Trophoblast cell (in vitro differentiated cells and primary cell): ENCODE results near the gene FAM9C.

Experiments
- DNase-seq, 2 donors: peaks; one replicate each; pipeline ENCODE4 v3.0.0-alpha.2; 2016
- H2AFZ ChIP-seq: 2 replicates; pipeline ENCODE4 v1.6.1; 2013; ENCODE audit warnings: low read length, moderate library complexity, mild to moderate bottlenecking; ENCODE audit not compliant: insufficient read depth, poor library complexity
- H2AK5ac ChIP-seq: 2 replicates; pipeline ENCODE4 v1.6.1; 2013; ENCODE audit warnings: mild to moderate bottlenecking, low read length
- H2BK120ac ChIP-seq: 2 replicates; pipeline ENCODE4 v1.6.1; 2013; ENCODE audit warnings: low read length, mild to moderate bottlenecking, moderate library complexity; ENCODE audit not compliant: insufficient read depth, poor library complexity
- H2BK12ac ChIP-seq: 2 replicates; pipeline ENCODE4 v1.6.1; 2013; ENCODE audit warnings: mild to moderate bottlenecking, low read length, moderate library complexity
- H2BK5ac ChIP-seq: 2 replicates; pipeline ENCODE4 v1.6.1; 2013; ENCODE audit warnings: low read length, low read depth, moderate library complexity, mild to moderate bottlenecking; ENCODE audit not compliant: poor library complexity
- H3K14ac ChIP-seq: 2 replicates; pipeline ENCODE4 v1.6.1; 2013; ENCODE audit warnings: mild to moderate bottlenecking, low read length
- H3K18ac ChIP-seq: 2 replicates; pipeline ENCODE4 v1.6.1; 2013; ENCODE audit warnings: mild to moderate bottlenecking, low read length
- H3K23ac ChIP-seq: 2 replicates; pipeline ENCODE4 v1.6.1; 2013; ENCODE audit warnings: low read length
- H3K27ac ChIP-seq: 2 replicates; pipeline ENCODE4 v1.5.1; 2013; ENCODE audit warnings: low read depth, mild to moderate bottlenecking, inconsistent platforms, low read length, moderate library complexity
- H3K27me3 ChIP-seq: 2 replicates; pipeline ENCODE4 v1.6.1; 2013; ENCODE audit warnings: inconsistent platforms, mild to moderate bottlenecking, low read length, moderate library complexity; ENCODE audit not compliant: insufficient read depth
- H3K36me3 ChIP-seq, 2 experiments: 1 replicate in 1 of 2; 2 replicates in 1 of 2; pipeline ENCODE4 v1.6.1; 2013; ENCODE audit warnings: low read length in 2 of 2, mild to moderate bottlenecking in 2 of 2, moderate library complexity in 1 of 2; ENCODE audit not compliant: insufficient read depth in 2 of 2, control insufficient read depth in 1 of 2
- H3K4ac ChIP-seq: 2 replicates; pipeline ENCODE4 v1.6.1; 2013; ENCODE audit warnings: low read depth, mild to moderate bottlenecking, low read length, moderate library complexity
- H3K4me1 ChIP-seq, 2 experiments: 1 replicate in 1 of 2; 2 replicates in 1 of 2; pipeline ENCODE4 v1.6.1; 2013; ENCODE audit warnings: low read length in 2 of 2, mild to moderate bottlenecking in 2 of 2, moderate library complexity in 1 of 2; ENCODE audit not compliant: insufficient read depth in 2 of 2, control insufficient read depth in 1 of 2
- H3K4me2 ChIP-seq: 2 replicates; pipeline ENCODE4 v1.6.1; 2013; ENCODE audit warnings: inconsistent platforms, mild to moderate bottlenecking, low read length, moderate library complexity
- H3K4me3 ChIP-seq: 2 replicates; pipeline ENCODE4 v1.5.1; 2013; ENCODE audit warnings: mild to moderate bottlenecking, low read depth, low read length, inconsistent platforms
- H3K79me1 ChIP-seq: one replicate; pipeline ENCODE4 v1.6.1; 2013; ENCODE audit warnings: low read length
- H3K79me2 ChIP-seq: 2 replicates; pipeline ENCODE4 v1.6.1; 2013; ENCODE audit warnings: low read length, mild to moderate bottlenecking; ENCODE audit not compliant: control insufficient read depth, insufficient read depth, poor library complexity
- H3K9ac ChIP-seq: 2 replicates; pipeline ENCODE4 v1.6.1; 2013; ENCODE audit warnings: mild to moderate bottlenecking, low read length
- H3K9me3 ChIP-seq: 2 replicates; pipeline ENCODE4 v1.6.1; 2013; ENCODE audit warnings: low read depth, mild to moderate bottlenecking, control low read depth, inconsistent platforms, low read length; ENCODE audit not compliant: insufficient read depth
- H4K12ac ChIP-seq: 2 replicates; pipeline ENCODE4 v1.6.1; 2013; ENCODE audit warnings: low read depth, mild to moderate bottlenecking, low read length, moderate library complexity
- H4K8ac ChIP-seq: 2 replicates; pipeline ENCODE4 v1.6.1; 2013; ENCODE audit warnings: low read depth, mild to moderate bottlenecking, low read length, moderate library complexity
- H4K91ac ChIP-seq: one replicate; pipeline ENCODE4 v1.6.1; 2013; ENCODE audit warnings: low read depth, mild to moderate bottlenecking, low read length, moderate library complexity
- WGBS: extraction: QIAGEN DNeasy Blood & Tissue Kit; methylation state at CpG from one replicate; pipeline ENCODE4 v1.1.7; 2013; ENCODE audit warnings: missing lambda C conversion rate; ENCODE audit not compliant: insufficient read length, insufficient coverage; ENCODE audit errors: extremely low coverage; 5-methylcytosine and 5-hydroxymethylcytosine counted together

Gene FAM9C

GRCh38 chrX:13013363-13014110, 30.9 kb downstream of the FAM9C start:
- no peak overlapping the region for H3K4me3 ChIP-seq
- H3K79me2 ChIP-seq = no peaks in the 10 kb centered on the region
- peaks cover 0 to 2% of the 10 kb centered on the region in 2 experiments for H3K4me1 ChIP-seq
- H4K91ac ChIP-seq = no peak overlapping the region
- H3K23ac ChIP-seq = no peak overlapping the region
- H3K4ac ChIP-seq = no peak overlapping the region
- no peaks in the 10 kb centered on the region for H3K79me1 ChIP-seq
- H2BK12ac ChIP-seq = no peak overlapping the region
- no peak overlapping the region for H2BK120ac ChIP-seq
- H3K4me2 ChIP-seq = no peak overlapping the region
- H3K9me3 ChIP-seq = no peaks in the 10 kb centered on the region
- no peak overlapping the region for H3K14ac ChIP-seq
- no peaks in the 10 kb centered on the region for H3K36me3 ChIP-seq
- H4K8ac ChIP-seq = no peak overlapping the region
- H4K12ac ChIP-seq = no peak overlapping the region
- H2BK5ac ChIP-seq = no peak overlapping the region
- H3K9ac ChIP-seq = no peak overlapping the region
- WGBS = no CpG with 5 or more reads among the region's 8 CpGs
- no peak overlapping the region for H2AK5ac ChIP-seq
- no peak overlapping the region for H3K27ac ChIP-seq
- H2AFZ ChIP-seq = no peak overlapping the region
- H3K27me3 ChIP-seq = no peaks in the 10 kb centered on the region
- no peak overlapping the region for H3K18ac ChIP-seq
- peak; percentile 33 to 64 for DNase-seq

DNA sequence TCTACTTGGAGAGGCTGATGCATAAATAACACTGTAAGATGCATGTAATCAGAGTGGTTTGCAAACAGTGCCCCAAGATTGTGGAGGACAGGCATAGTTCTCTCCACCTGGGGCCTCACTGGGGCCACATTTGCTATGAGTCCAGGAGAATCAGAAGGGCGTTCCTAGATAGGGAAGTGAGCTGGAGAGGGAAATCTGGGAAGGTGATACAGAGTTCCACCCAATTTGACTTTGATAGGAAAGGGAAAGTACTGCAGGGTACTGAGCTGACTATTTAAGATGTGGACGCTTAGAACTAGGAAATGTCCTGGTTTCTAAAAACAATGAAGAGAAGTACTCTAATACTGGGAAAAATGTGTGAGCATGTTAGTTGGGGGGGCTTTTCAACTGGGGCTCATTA, 33.9 kb downstream of the FAM9C start:
- Histone ChIP-seq H4K91ac (no peak overlapping the region), H2AK5ac (no peak overlapping the region), H3K36me3 (no peaks in the 10 kb centered on the region), H3K4ac (no peak overlapping the region), H2BK120ac (no peak overlapping the region), H3K27ac (no peak overlapping the region), H3K14ac (no peak overlapping the region), H3K23ac (no peak overlapping the region), H4K8ac (no peak overlapping the region), H2AFZ (no peak overlapping the region), H3K9ac (no peak overlapping the region), H3K9me3 (no peaks in the 10 kb centered on the region), H3K4me3 (no peak overlapping the region), H3K79me2 (no peaks in the 10 kb centered on the region), H3K18ac (no peak overlapping the region), H3K79me1 (no peaks in the 10 kb centered on the region), H2BK5ac (no peak overlapping the region), H3K4me2 (no peak overlapping the region), H2BK12ac (no peak overlapping the region), H3K27me3 (no peaks in the 10 kb centered on the region), H3K4me1 (peaks cover 0 to 2% of the 10 kb centered on the region in 2 experiments), H4K12ac (no peak overlapping the region)
- DNase-seq = no peak
- no CpG with 5 or more reads among the region's 2 CpGs for WGBS

DNA sequence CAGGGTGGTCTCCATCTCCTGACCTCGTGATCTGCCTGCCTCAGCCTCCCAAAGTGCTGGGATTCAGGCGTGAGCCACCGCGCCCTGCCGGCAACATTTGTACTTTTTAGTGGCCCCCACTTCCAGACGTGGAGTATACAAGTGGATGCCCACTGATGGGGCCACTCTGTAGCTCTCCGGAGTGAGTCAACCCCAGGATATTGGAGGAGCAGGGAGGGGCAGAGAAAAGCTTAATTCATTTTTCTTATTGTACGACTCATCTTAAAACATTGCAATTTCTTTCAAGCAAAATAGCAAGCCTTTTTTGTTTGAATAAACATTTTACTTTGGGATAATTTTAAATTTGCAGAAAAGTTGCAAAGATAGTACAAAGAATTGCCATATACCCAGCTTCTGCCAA, 34.6 kb downstream of the FAM9C start:
- no peak overlapping the region for H2AK5ac ChIP-seq
- no peak overlapping the region for H4K8ac ChIP-seq
- H2BK5ac ChIP-seq = no peak overlapping the region
- no peaks in the 10 kb centered on the region for H3K36me3 ChIP-seq
- H3K23ac ChIP-seq = no peak overlapping the region
- H2BK120ac ChIP-seq = no peak overlapping the region
- H3K4ac ChIP-seq = no peak overlapping the region
- no peak overlapping the region for H3K4me2 ChIP-seq
- H3K27ac ChIP-seq = no peak overlapping the region
- no peaks in the 10 kb centered on the region for H3K79me2 ChIP-seq
- H3K9ac ChIP-seq = no peak overlapping the region
- no peak overlapping the region for H3K18ac ChIP-seq
- WGBS = no CpG with 5 or more reads among the region's 8 CpGs
- H3K4me3 ChIP-seq = no peak overlapping the region
- H3K14ac ChIP-seq = no peak overlapping the region
- H4K91ac ChIP-seq = no peak overlapping the region
- peaks cover 0 to 2% of the 10 kb centered on the region in 2 experiments for H3K4me1 ChIP-seq
- H4K12ac ChIP-seq = no peak overlapping the region
- H3K27me3 ChIP-seq = no peaks in the 10 kb centered on the region
- DNase-seq = no peak
- H2BK12ac ChIP-seq = no peak overlapping the region
- no peaks in the 10 kb centered on the region for H3K79me1 ChIP-seq
- H3K9me3 ChIP-seq = no peaks in the 10 kb centered on the region
- no peak overlapping the region for H2AFZ ChIP-seq

- H3K4me1 ChIP-seq = peaks cover 0 to 2% of the 10 kb centered on the region in 2 experiments
- no peaks in the 10 kb centered on the region for H3K9me3 ChIP-seq
- no peak overlapping the region for H3K4me3 ChIP-seq
- peak in 1 of 2 donors; percentile 29 for DNase-seq
- H3K18ac ChIP-seq = no peak overlapping the region
- no CpG with 5 or more reads among the region's 3 CpGs for WGBS
- no peak overlapping the region for H3K4me2 ChIP-seq
- no peak overlapping the region for H2AFZ ChIP-seq
- H3K23ac ChIP-seq = no peak overlapping the region
- H3K27me3 ChIP-seq = no peaks in the 10 kb centered on the region
- no peaks in the 10 kb centered on the region for H3K36me3 ChIP-seq
- H3K9ac ChIP-seq = no peak overlapping the region
- no peak overlapping the region for H3K14ac ChIP-seq
- H3K4ac ChIP-seq = no peak overlapping the region
- H3K79me2 ChIP-seq = no peaks in the 10 kb centered on the region
- H4K8ac ChIP-seq = no peak overlapping the region
- H2AK5ac ChIP-seq = no peak overlapping the region
- H2BK120ac ChIP-seq = no peak overlapping the region
- H2BK12ac ChIP-seq = no peak overlapping the region
- no peak overlapping the region for H2BK5ac ChIP-seq
- H4K12ac ChIP-seq = no peak overlapping the region
- H4K91ac ChIP-seq = no peak overlapping the region
- H3K79me1 ChIP-seq = no peaks in the 10 kb centered on the region
- H3K27ac ChIP-seq = no peak overlapping the region
Observed at GRCh38 chrX:13009273-13009672, 35.1 kb downstream of the FAM9C start.
